ENCODE results near the gene COASY. TPM values are rescaled to one million over a fixed set of nuclear protein-coding genes. Genes with fewer than 3 reads are reported as not detected.

The COASY gene
- total and polyA plus RNA-seq, 2 of the 4 experiments (the other 2 are of a cell fraction): 10.6 to 44.0 TPM

DNA sequence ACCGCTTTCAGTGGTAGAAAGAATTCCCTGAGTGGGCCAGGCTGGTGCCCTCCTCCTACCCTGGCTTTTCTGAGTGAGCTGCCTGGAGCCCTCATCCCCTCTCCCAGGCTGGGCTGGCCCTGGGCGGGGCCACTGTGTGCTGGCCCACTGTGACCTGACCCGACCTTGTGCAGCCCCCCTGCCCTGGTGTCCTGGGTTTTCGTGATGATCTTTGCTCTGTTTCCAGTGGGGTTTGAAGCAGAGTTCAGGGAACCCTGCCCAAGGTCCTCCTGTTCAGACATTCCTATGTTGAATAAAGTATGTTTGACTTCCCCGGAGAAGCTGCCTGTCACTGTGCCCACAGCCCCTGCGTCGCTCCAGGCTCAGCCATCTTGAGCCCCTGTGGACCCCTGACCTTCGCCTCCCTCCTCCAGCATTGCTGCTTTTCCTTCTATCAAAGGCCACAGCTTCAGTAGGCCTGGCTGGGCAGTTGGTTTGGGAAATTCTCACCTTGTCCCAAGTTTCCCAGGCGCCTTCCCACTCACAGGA, 39.6 kb upstream of the COASY start:
- peak overlapping the region; percentile 100; the same call in 2 of the 3 replicates for H2BK15ac ChIP-seq (ENCODE audit: low read depth, low read length)
- H2AK9ac ChIP-seq (replicated peaks; ENCODE audit: low read depth, low read length, poor library complexity): peak overlapping the region; percentile 100
- in situ Hi-C loops (cut with MboI; ENCODE audit: low sequenced_read_pairs) (loop anchor here (5.0 to 10.0 kb wide), 2 partner anchors 200 to 298 kb away; no protein-coding TSS in a partner anchor), dilution Hi-C loops (cut with HindIII; ENCODE audit: low sequenced_read_pairs, unreplicated experiment) (no loop called here), intact Hi-C loops (cut with micrococcal nuclease) (loop anchor here (10.0 kb wide), 1 partner anchor 388 kb away; no protein-coding TSS in a partner anchor)
- WGBS, 2 experiments (ENCODE audit: extremely low coverage in 2 of 2, insufficient read length in 1 of 2): 100% methylated on average over 1 of the region's 9 CpGs; no CpG with 5 or more reads in 1 of the 2 experiments
- no peak overlapping the region for H3K4me3 ChIP-seq (ENCODE audit: insufficient read depth, low read depth, low read length)
- H3K4ac ChIP-seq (ENCODE audit: low read depth, low read length): peak overlapping the region; percentile 100
- peak overlapping the region; percentile 99 for H3K27ac ChIP-seq (ENCODE audit: insufficient read depth, low read length)
- no peak overlapping the region for H3K4me2 ChIP-seq (ENCODE audit: low read depth, low read length)
- peak overlapping the region; percentile 100 for H2BK120ac ChIP-seq (ENCODE audit: low read depth, low read length)
- no peaks in the 10 kb centered on the region for H3K27me3 ChIP-seq (ENCODE audit: control insufficient read depth, insufficient read depth, low read length)
- peak overlapping the region; percentile 99 for H3K14ac ChIP-seq (replicated peaks; ENCODE audit: low read depth, low read length)
- H3K23ac ChIP-seq (ENCODE audit: low read depth, low read length): peak overlapping the region; percentile 99
- H3K56ac ChIP-seq (ENCODE audit: extremely low read depth, insufficient read depth, low read length): peak overlapping the region; percentile 64; the same call in 1 of the 2 replicates
- H3K9me1 ChIP-seq (ENCODE audit: insufficient read depth, low read length): peaks cover 36% of the 10 kb centered on the region
- no peaks in the 10 kb centered on the region; the same call in 1 of the 2 replicates for H4K20me1 ChIP-seq (ENCODE audit: insufficient read depth, low read length)
- peak overlapping the region; percentile 97 for H3K18ac ChIP-seq (ENCODE audit: low read depth, low read length)
- H4K91ac ChIP-seq (ENCODE audit: insufficient read depth, low read depth, low read length): peak overlapping the region; percentile 100
- peaks cover 2% of the 10 kb centered on the region; the same call in 1 of the 2 replicates for H3K36me3 ChIP-seq (ENCODE audit: control insufficient read depth, insufficient read depth, low read length)
- H3K4me1 ChIP-seq (ENCODE audit: control insufficient read depth, insufficient read depth, low read length): peaks cover 54% of the 10 kb centered on the region
- peaks cover 9 to 52% of the 10 kb centered on the region in 2 experiments; a peak in 3 of 4 replicates for H3K79me1 ChIP-seq (ENCODE audit: low read depth in 1 of 2, low read length in 2 of 2)
- H2BK20ac ChIP-seq (ENCODE audit: low read depth, low read length): peak overlapping the region; percentile 98
- H2AFZ ChIP-seq (replicated peaks; ENCODE audit: low read length, poor library complexity): peak overlapping the region; percentile 12
- peak overlapping the region; percentile 100 for H2AK5ac ChIP-seq (ENCODE audit: low read depth, low read length)
- ChIA-PET POLR2A (ENCODE audit: unreplicated experiment) (interaction anchor here (0.5 kb wide), 1 partner anchor 429 kb away, joined by 3 read pairs; no protein-coding TSS in a partner anchor), CTCF (no interaction called here)
- H3K9ac ChIP-seq (ENCODE audit: low read depth, low read length): peak overlapping the region; percentile 83
- H4K8ac ChIP-seq (ENCODE audit: low read depth in 2 of 2, low read length in 2 of 2): peak overlapping the region; percentile 99 to 100
- DNase-seq: no peak
- no peak for ATAC-seq (ENCODE audit: low read depth)
- no peaks in the 10 kb centered on the region for H3K9me3 ChIP-seq (ENCODE audit: control insufficient read depth, insufficient read depth, low read length)
- peak overlapping the region; percentile 99 for H2BK5ac ChIP-seq (ENCODE audit: low read depth, low read length, poor library complexity, severe bottlenecking)
- peak overlapping the region; percentile 81 for H4K5ac ChIP-seq (ENCODE audit: low read depth, low read length)
- BruUV-seq (replicated peaks): no TSS peak
- TF ChIP-seq RCOR1 (IDR thresholded peaks at IDR 0.05; ENCODE audit: insufficient replicate concordance, low read length) (no peak), RAD21 (IDR thresholded peaks at IDR 0.05; ENCODE audit: low read length) (no peak), FOS (IDR thresholded peaks at IDR 0.05; ENCODE audit: low read depth, low read length) (no peak), RFX5 (IDR thresholded peaks at IDR 0.05; ENCODE audit: low read depth, low read length) (no peak), CEBPB (IDR thresholded peaks at IDR 0.05; ENCODE audit: low read depth, low read length) (no peak), NFE2L2 (IDR thresholded peaks at IDR 0.05; ENCODE audit: low read depth, low read length) (no peak), SMC3 (IDR thresholded peaks at IDR 0.05; ENCODE audit: low read depth, low read length) (no peak), MAFK (IDR thresholded peaks at IDR 0.05; ENCODE audit: low read depth, low read length) (no peak), CHD1 (IDR thresholded peaks at IDR 0.05; ENCODE audit: low read depth, low read length) (no peak), MXI1 (IDR thresholded peaks at IDR 0.05; ENCODE audit: borderline replicate concordance, low read depth, low read length) (no peak), MAZ (IDR thresholded peaks at IDR 0.05; ENCODE audit: borderline replicate concordance, low read depth, low read length) (no peak), BHLHE40 (IDR thresholded peaks at IDR 0.05; ENCODE audit: low read depth, low read length) (no peak)
- TF ChIP-seq, protein P1, sequence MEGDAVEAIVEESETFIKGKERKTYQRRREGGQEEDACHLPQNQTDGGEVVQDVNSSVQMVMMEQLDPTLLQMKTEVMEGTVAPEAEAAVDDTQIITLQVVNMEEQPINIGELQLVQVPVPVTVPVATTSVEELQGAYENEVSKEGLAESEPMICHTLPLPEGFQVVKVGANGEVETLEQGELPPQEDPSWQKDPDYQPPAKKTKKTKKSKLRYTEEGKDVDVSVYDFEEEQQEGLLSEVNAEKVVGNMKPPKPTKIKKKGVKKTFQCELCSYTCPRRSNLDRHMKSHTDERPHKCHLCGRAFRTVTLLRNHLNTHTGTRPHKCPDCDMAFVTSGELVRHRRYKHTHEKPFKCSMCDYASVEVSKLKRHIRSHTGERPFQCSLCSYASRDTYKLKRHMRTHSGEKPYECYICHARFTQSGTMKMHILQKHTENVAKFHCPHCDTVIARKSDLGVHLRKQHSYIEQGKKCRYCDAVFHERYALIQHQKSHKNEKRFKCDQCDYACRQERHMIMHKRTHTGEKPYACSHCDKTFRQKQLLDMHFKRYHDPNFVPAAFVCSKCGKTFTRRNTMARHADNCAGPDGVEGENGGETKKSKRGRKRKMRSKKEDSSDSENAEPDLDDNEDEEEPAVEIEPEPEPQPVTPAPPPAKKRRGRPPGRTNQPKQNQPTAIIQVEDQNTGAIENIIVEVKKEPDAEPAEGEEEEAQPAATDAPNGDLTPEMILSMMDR (conservative IDR thresholded peaks at IDR 0.05; ENCODE audit: low read depth, low read length): no peak
- TF ChIP-seq, protein P2, sequence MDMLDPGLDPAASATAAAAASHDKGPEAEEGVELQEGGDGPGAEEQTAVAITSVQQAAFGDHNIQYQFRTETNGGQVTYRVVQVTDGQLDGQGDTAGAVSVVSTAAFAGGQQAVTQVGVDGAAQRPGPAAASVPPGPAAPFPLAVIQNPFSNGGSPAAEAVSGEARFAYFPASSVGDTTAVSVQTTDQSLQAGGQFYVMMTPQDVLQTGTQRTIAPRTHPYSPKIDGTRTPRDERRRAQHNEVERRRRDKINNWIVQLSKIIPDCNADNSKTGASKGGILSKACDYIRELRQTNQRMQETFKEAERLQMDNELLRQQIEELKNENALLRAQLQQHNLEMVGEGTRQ (IDR thresholded peaks at IDR 0.05; ENCODE audit: low read depth, low read length): no peak
- TF ChIP-seq, protein P3, sequence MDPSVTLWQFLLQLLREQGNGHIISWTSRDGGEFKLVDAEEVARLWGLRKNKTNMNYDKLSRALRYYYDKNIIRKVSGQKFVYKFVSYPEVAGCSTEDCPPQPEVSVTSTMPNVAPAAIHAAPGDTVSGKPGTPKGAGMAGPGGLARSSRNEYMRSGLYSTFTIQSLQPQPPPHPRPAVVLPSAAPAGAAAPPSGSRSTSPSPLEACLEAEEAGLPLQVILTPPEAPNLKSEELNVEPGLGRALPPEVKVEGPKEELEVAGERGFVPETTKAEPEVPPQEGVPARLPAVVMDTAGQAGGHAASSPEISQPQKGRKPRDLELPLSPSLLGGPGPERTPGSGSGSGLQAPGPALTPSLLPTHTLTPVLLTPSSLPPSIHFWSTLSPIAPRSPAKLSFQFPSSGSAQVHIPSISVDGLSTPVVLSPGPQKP (IDR thresholded peaks at IDR 0.05; ENCODE audit: borderline replicate concordance, low read depth, low read length): no peak

All from IMR-90 (cell line).